T-helper 17 cell (primary cell): ENCODE data around the gene SBK3. TPM values are rescaled to one million over a fixed set of nuclear protein-coding genes. Genes with fewer than 3 reads are reported as not detected.
"Not testable (repeated sequence)": the region's sequence is repeated elsewhere in the genome, so short reads cannot be mapped to it uniquely, and the experiment has no call there.

Experiments
- ATAC-seq: fragments of 150-1000 bp; cut with Tn5 transposase; 2 replicates; pipeline ENCODE4 v1.10.0; 2021; ENCODE audit warnings: mild to moderate bottlenecking, moderate library complexity
- DNase-seq, 3 donors: peaks; one replicate each; pipeline versions ENCODE4 v3.0.0 to v3.0.0-alpha.2; 2020 to 2021
- H3K9me3 ChIP-seq: one replicate; pipeline ENCODE4 v1.7.0; 2013; ENCODE audit warnings: low read length, mild to moderate bottlenecking; ENCODE audit not compliant: control insufficient read depth, poor library complexity, severe bottlenecking
- H3K27ac Mint-ChIP-seq: one replicate; pipeline ENCODE4 v1.8.0; 2022; ENCODE audit warnings: mild to moderate bottlenecking, moderate library complexity, mixed read lengths
- H3K27me3 Mint-ChIP-seq: one replicate; pipeline ENCODE4 v1.8.0; 2022; ENCODE audit warnings: mixed read lengths
- H3K36me3 Mint-ChIP-seq: one replicate; pipeline ENCODE4 v1.8.0; 2022; ENCODE audit warnings: low read depth, mixed read lengths
- H3K4me1 Mint-ChIP-seq: one replicate; pipeline ENCODE4 v1.8.0; 2022; ENCODE audit warnings: mild to moderate bottlenecking, mixed read lengths
- H3K4me3 Mint-ChIP-seq: one replicate; pipeline ENCODE4 v1.8.0; 2022; ENCODE audit warnings: mild to moderate bottlenecking, moderate library complexity, mixed read lengths
- total RNA-seq, 4 donors: library from RNA in 2 of 4; stranded (reverse) in 2 of 4; gene quantifications; one replicate each; pipeline ENCODE4 v1.2.3 and lab custom pipeline; 2022 to 2026

The SBK3 gene, protein sequence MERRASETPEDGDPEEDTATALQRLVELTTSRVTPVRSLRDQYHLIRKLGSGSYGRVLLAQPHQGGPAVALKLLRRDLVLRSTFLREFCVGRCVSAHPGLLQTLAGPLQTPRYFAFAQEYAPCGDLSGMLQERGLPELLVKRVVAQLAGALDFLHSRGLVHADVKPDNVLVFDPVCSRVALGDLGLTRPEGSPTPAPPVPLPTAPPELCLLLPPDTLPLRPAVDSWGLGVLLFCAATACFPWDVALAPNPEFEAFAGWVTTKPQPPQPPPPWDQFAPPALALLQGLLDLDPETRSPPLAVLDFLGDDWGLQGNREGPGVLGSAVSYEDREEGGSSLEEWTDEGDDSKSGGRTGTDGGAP
- total RNA-seq (not detected), total RNA-seq (lab: John Stamatoyannopoulos, UW) (0 reads per million in 2 donors)

GRCh38 chr19:55545443-55545842 lies at the start of gene SBK3:
Gene SBK3, minus strand, starts transcription at chr19:55545543. Its CDS starts 0 bp downstream, at chr19:55545543.
- H3K4me3 Mint-ChIP-seq: no peak within 1 kb of the TSS
- H3K36me3 Mint-ChIP-seq: peaks cover 7% of the 10 kb centered on the region
- DNase-seq (no peak), ATAC-seq (no peak)
- H3K27ac Mint-ChIP-seq: no peak within 1 kb of the TSS
- H3K27me3 Mint-ChIP-seq: peaks cover 28% of the 10 kb centered on the region
- no peaks in the 10 kb centered on the region for H3K9me3 ChIP-seq
- no peaks in the 10 kb centered on the region for H3K4me1 Mint-ChIP-seq

DNA sequence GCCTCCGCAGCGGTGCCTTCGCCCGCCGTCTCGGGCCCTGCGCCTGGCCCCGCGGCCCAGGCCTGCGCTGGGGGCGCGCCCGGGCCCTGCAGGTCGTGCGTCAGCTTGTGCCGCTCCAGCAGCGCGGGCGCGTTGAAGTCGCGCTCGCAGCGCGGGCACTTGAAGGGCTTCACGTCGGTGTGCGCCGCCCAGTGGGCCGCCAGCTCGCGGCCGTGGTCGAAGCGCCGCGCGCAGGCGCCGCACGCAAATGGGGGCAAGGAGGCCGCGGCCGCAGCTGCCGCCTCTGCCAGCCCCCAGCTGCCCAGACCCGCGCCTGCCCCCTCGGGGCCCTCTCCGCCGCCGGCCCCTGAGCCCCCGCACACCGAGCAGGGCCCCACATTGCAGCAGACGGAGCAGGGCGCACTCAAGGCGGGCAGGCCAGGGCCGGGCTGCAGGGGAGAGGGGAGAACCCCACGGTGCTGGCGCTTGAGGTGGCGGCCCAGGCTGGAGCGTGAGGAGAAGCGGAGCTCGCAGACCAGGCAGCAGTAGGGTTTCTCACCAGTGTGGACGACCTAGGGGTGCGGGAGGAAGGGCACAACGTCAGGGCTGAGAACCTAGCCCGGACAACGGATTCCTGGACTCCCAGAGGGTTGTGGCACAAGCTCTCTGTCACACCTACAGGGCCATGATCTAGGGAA lies 47.9 kb upstream of the SBK3 start:
- H3K27me3 Mint-ChIP-seq: no peaks in the 10 kb centered on the region
- no peak overlapping the region for H3K4me3 Mint-ChIP-seq
- H3K36me3 Mint-ChIP-seq: peaks cover 8% of the 10 kb centered on the region
- DNase-seq: no peak
- H3K27ac Mint-ChIP-seq: no peak overlapping the region
- no peak for ATAC-seq
- no peaks in the 10 kb centered on the region for H3K9me3 ChIP-seq
- peaks cover 5% of the 10 kb centered on the region for H3K4me1 Mint-ChIP-seq

GRCh38 chr19:55592391-55593090 lies 47.2 kb upstream of the SBK3 start:
- no peak for DNase-seq

DNA sequence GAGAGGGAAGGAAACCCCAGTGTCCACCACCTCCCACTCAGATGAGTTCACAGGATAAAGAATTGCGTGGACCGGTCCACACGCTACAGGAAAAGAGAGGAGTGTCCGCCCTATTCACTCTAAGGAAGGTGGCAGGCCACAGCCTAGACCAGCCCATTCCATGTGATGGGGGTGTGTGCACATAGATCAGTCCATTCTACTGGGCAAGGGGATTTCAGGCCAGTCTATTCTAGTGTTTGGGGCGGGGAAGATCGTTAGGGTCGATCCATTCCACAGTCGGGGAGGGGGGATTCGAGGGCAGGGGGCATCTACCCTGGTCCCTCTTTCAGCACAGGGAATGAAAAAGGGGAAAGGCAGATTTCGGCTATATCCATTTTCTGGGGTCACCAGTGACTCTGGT lies 46.2 kb upstream of the SBK3 start:
- H3K4me1 Mint-ChIP-seq: peaks cover 7% of the 10 kb centered on the region
- DNase-seq: no peak
- no peak for ATAC-seq
- no peak overlapping the region for H3K27ac Mint-ChIP-seq
- H3K4me3 Mint-ChIP-seq: no peak overlapping the region
- peaks cover 7% of the 10 kb centered on the region for H3K36me3 Mint-ChIP-seq
- H3K9me3 ChIP-seq: no peaks in the 10 kb centered on the region
- no peaks in the 10 kb centered on the region for H3K27me3 Mint-ChIP-seq

More at GRCh38 chr19:55592391-55593090, 47.2 kb upstream of the SBK3 start:
- peaks cover 8% of the 10 kb centered on the region for H3K36me3 Mint-ChIP-seq
- no peak overlapping the region for H3K4me3 Mint-ChIP-seq
- H3K27me3 Mint-ChIP-seq: no peaks in the 10 kb centered on the region
- ATAC-seq: no peak
- H3K9me3 ChIP-seq: no peaks in the 10 kb centered on the region
- H3K27ac Mint-ChIP-seq: no peak overlapping the region
- H3K4me1 Mint-ChIP-seq: peaks cover 2% of the 10 kb centered on the region

GRCh38 chr19:55590617-55591016 lies 45.3 kb upstream of the SBK3 start:
- Mint-ChIP-seq H3K36me3 (peaks cover 3% of the 10 kb centered on the region), H3K27ac (no peak overlapping the region), H3K27me3 (no peaks in the 10 kb centered on the region), H3K4me1 (peaks cover 12% of the 10 kb centered on the region), H3K4me3 (no peak overlapping the region)
- ATAC-seq: no peak
- no peaks in the 10 kb centered on the region for H3K9me3 ChIP-seq
- DNase-seq: no peak

DNA sequence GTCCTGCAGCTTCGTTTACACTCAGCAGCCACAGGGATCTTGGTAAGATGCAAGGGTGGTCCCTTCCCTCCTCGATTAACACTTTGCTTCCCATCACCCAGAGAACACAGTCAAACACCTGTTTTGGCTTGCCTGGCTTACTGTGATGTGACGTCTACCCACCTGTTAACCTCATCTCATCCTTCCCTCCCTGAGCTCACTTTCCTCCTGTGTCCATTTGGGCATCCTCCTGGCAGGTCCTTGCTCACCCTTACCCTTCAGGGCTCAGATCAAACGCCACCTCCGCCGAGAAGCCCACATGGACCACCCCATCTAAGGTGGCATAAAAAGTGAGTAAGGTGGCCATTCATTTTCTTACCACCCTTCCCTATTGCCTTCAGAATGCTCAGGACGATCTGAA lies 44.8 kb upstream of the SBK3 start:
- Mint-ChIP-seq H3K4me3 (no peak overlapping the region), H3K4me1 (peaks cover 17% of the 10 kb centered on the region), H3K36me3 (peaks cover 2% of the 10 kb centered on the region), H3K27ac (no peak overlapping the region), H3K27me3 (no peaks in the 10 kb centered on the region)
- ATAC-seq (no peak), DNase-seq (no peak)
- no peaks in the 10 kb centered on the region for H3K9me3 ChIP-seq

GRCh38 chr19:55588738-55589137 lies 43.4 kb upstream of the SBK3 start:
- H3K27ac Mint-ChIP-seq: no peak overlapping the region
- no peaks in the 10 kb centered on the region for H3K9me3 ChIP-seq
- no peaks in the 10 kb centered on the region for H3K27me3 Mint-ChIP-seq
- no peak for ATAC-seq
- no peaks in the 10 kb centered on the region for H3K36me3 Mint-ChIP-seq
- H3K4me1 Mint-ChIP-seq: peaks cover 20% of the 10 kb centered on the region
- DNase-seq: no peak
- H3K4me3 Mint-ChIP-seq: no peak overlapping the region

- no peaks in the 10 kb centered on the region for H3K9me3 ChIP-seq
- Mint-ChIP-seq H3K27ac (peak overlapping the region; percentile 72), H3K27me3 (no peaks in the 10 kb centered on the region), H3K4me3 (peak overlapping the region; percentile 90), H3K4me1 (peaks cover 22% of the 10 kb centered on the region), H3K36me3 (no peaks in the 10 kb centered on the region)
- ATAC-seq (peak; percentile 99), DNase-seq (peak; percentile 83 to 92 (median 87))
Observed at GRCh38 chr19:55586976-55587668, 41.8 kb upstream of the SBK3 start.

- Mint-ChIP-seq H3K27ac (peak overlapping the region; percentile 72), H3K27me3 (no peaks in the 10 kb centered on the region), H3K36me3 (no peaks in the 10 kb centered on the region), H3K4me3 (peak overlapping the region; percentile 90), H3K4me1 (peaks cover 34% of the 10 kb centered on the region)
- H3K9me3 ChIP-seq: no peaks in the 10 kb centered on the region
- ATAC-seq: no peak
- peak in 2 of 3 donors; percentile 40 to 44 for DNase-seq
Observed at GRCh38 chr19:55585658-55586339, 40.5 kb upstream of the SBK3 start.

- peaks cover 38% of the 10 kb centered on the region for H3K4me1 Mint-ChIP-seq
- H3K27me3 Mint-ChIP-seq: no peaks in the 10 kb centered on the region
- H3K4me3 Mint-ChIP-seq: no peak overlapping the region
- no peak for DNase-seq
- no peaks in the 10 kb centered on the region for H3K36me3 Mint-ChIP-seq
- ATAC-seq: no peak
- no peaks in the 10 kb centered on the region for H3K9me3 ChIP-seq
- H3K27ac Mint-ChIP-seq: peak overlapping the region; percentile 72
Observed at GRCh38 chr19:55584871-55585270, 39.5 kb upstream of the SBK3 start.

GRCh38 chr19:55583897-55584296 lies 38.6 kb upstream of the SBK3 start:
- ATAC-seq, H3K27ac Mint-ChIP-seq, H3K9me3 ChIP-seq, DNase-seq, H3K27me3 Mint-ChIP-seq, H3K36me3 Mint-ChIP-seq, H3K4me3 Mint-ChIP-seq: not testable (repeated sequence)
- peaks cover 41% of the 10 kb centered on the region for H3K4me1 Mint-ChIP-seq

- not testable (repeated sequence) for H3K4me3 Mint-ChIP-seq, DNase-seq, H3K36me3 Mint-ChIP-seq, H3K9me3 ChIP-seq, H3K27ac Mint-ChIP-seq, H3K27me3 Mint-ChIP-seq, ATAC-seq
- peaks cover 39% of the 10 kb centered on the region for H3K4me1 Mint-ChIP-seq
Observed at GRCh38 chr19:55582284-55582683, 36.9 kb upstream of the SBK3 start.
